ENCODE results near the gene CHMP6. TPM values are rescaled to one million over a fixed set of nuclear protein-coding genes. Genes with fewer than 3 reads are reported as not detected.

The CHMP6 gene
- total and polyA plus RNA-seq, 4 donors, result 9.6 to 24.0 (median 16.7) TPM

DNA sequence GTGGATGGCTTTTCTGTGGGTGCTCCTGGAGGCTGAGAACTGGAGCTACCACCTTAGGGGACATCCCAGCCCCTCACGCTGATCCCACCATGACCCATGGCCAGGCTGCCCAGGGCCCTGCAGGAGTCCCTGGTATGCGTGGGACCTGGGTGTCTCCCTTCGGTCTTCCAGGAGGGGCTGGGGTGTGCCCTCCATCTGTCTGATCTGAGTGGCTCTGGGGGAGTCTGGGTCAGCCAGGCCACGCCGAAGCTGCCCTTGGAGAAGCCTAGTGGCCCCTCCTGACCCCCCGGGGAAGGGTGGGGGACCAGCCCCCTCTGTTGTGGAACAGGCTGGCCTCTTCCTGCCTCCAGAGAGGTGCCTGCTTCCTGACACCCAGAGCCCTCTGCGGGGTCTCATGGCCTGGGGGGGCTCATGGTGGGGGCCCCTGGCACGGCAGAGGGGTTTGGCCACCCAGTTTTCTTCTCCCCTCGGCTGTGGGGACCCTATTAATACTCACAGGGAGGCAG, 54.0 kb downstream of the CHMP6 start:
- H3K4me1 ChIP-seq (ENCODE audit: control insufficient read depth in 4 of 4, insufficient read depth in 4 of 4, low read length in 3 of 4), result peaks cover 25 to 84% (median 57%) of the 10 kb centered on the region in 4 donors
- 86% methylated on average over 9 of the region's 9 CpGs for WGBS
- no peaks in the 10 kb centered on the region for H3K36me3 ChIP-seq (ENCODE audit: control insufficient read depth in 4 of 4, insufficient read depth in 3 of 4, low read depth in 1 of 4, low read length in 3 of 4)
- no peaks in the 10 kb centered on the region for H3K27me3 ChIP-seq (ENCODE audit: control insufficient read depth in 4 of 4, insufficient read depth in 4 of 4, low read length in 3 of 4)
- H3K4me3 ChIP-seq (ENCODE audit: low read depth in 1 of 3, low read length in 3 of 3), result no peak overlapping the region
- TF ChIP-seq, protein P1, sequence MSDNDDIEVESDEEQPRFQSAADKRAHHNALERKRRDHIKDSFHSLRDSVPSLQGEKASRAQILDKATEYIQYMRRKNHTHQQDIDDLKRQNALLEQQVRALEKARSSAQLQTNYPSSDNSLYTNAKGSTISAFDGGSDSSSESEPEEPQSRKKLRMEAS (IDR thresholded peaks at IDR 0.05), result no peak
- TF ChIP-seq NR2F2 (IDR thresholded peaks at IDR 0.05) (no peak), SP1 (IDR thresholded peaks at IDR 0.05) (no peak), HNF4G (IDR thresholded peaks at IDR 0.05) (no peak), YY1 (IDR thresholded peaks at IDR 0.05) (no peak), EGR1 (IDR thresholded peaks at IDR 0.05; ENCODE audit: low read depth in 2 of 2) (no peak), JUND (IDR thresholded peaks at IDR 0.05) (no peak), RXRA (IDR thresholded peaks at IDR 0.05) (no peak)
- TF ChIP-seq, protein P2, sequence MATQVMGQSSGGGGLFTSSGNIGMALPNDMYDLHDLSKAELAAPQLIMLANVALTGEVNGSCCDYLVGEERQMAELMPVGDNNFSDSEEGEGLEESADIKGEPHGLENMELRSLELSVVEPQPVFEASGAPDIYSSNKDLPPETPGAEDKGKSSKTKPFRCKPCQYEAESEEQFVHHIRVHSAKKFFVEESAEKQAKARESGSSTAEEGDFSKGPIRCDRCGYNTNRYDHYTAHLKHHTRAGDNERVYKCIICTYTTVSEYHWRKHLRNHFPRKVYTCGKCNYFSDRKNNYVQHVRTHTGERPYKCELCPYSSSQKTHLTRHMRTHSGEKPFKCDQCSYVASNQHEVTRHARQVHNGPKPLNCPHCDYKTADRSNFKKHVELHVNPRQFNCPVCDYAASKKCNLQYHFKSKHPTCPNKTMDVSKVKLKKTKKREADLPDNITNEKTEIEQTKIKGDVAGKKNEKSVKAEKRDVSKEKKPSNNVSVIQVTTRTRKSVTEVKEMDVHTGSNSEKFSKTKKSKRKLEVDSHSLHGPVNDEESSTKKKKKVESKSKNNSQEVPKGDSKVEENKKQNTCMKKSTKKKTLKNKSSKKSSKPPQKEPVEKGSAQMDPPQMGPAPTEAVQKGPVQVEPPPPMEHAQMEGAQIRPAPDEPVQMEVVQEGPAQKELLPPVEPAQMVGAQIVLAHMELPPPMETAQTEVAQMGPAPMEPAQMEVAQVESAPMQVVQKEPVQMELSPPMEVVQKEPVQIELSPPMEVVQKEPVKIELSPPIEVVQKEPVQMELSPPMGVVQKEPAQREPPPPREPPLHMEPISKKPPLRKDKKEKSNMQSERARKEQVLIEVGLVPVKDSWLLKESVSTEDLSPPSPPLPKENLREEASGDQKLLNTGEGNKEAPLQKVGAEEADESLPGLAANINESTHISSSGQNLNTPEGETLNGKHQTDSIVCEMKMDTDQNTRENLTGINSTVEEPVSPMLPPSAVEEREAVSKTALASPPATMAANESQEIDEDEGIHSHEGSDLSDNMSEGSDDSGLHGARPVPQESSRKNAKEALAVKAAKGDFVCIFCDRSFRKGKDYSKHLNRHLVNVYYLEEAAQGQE (IDR thresholded peaks at IDR 0.05), result no peak
- H3K27ac ChIP-seq (ENCODE audit: low read depth in 1 of 2, low read length in 2 of 2), result peak overlapping the region in 1 of 2 donors; percentile 87
- no peak for DNase-seq (ENCODE audit: low spot score)
- H3K9me3 ChIP-seq (ENCODE audit: control insufficient read depth in 4 of 4, low read length in 3 of 4), result no peaks in the 10 kb centered on the region
- no peak overlapping the region for H3K9ac ChIP-seq (ENCODE audit: low read depth in 1 of 2, low read length in 2 of 2)

- peak overlapping the region in 1 of 2 donors; percentile 87 for H3K27ac ChIP-seq (ENCODE audit: low read depth in 1 of 2, low read length in 2 of 2)
- H3K36me3 ChIP-seq (ENCODE audit: control insufficient read depth in 4 of 4, insufficient read depth in 3 of 4, low read depth in 1 of 4, low read length in 3 of 4), result no peaks in the 10 kb centered on the region
- no peak for TF ChIP-seq RAD21 (IDR thresholded peaks at IDR 0.05)
- TF ChIP-seq TAF1 (conservative IDR thresholded peaks at IDR 0.05), result no peak
- TF ChIP-seq, protein P3, sequence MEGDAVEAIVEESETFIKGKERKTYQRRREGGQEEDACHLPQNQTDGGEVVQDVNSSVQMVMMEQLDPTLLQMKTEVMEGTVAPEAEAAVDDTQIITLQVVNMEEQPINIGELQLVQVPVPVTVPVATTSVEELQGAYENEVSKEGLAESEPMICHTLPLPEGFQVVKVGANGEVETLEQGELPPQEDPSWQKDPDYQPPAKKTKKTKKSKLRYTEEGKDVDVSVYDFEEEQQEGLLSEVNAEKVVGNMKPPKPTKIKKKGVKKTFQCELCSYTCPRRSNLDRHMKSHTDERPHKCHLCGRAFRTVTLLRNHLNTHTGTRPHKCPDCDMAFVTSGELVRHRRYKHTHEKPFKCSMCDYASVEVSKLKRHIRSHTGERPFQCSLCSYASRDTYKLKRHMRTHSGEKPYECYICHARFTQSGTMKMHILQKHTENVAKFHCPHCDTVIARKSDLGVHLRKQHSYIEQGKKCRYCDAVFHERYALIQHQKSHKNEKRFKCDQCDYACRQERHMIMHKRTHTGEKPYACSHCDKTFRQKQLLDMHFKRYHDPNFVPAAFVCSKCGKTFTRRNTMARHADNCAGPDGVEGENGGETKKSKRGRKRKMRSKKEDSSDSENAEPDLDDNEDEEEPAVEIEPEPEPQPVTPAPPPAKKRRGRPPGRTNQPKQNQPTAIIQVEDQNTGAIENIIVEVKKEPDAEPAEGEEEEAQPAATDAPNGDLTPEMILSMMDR (IDR thresholded peaks at IDR 0.05; ENCODE audit: low read depth, low read length, missing input control), result no peak
- TF ChIP-seq ZBTB33 (IDR thresholded peaks at IDR 0.05), result no peak
- no peak for TF ChIP-seq HNF4A (conservative IDR thresholded peaks at IDR 0.05)
- TF ChIP-seq NR2F2 (IDR thresholded peaks at IDR 0.05), result no peak
- H3K27me3 ChIP-seq (ENCODE audit: control insufficient read depth in 4 of 4, insufficient read depth in 4 of 4, low read length in 3 of 4), result no peaks in the 10 kb centered on the region
- 90% methylated on average over 17 of the region's 17 CpGs for WGBS
- H3K4me3 ChIP-seq (ENCODE audit: low read depth in 1 of 3, low read length in 3 of 3), result no peak overlapping the region
- DNase-seq (ENCODE audit: low spot score), result no peak
- H3K9ac ChIP-seq (ENCODE audit: low read depth in 1 of 2, low read length in 2 of 2), result no peak overlapping the region
- no peaks in the 10 kb centered on the region for H3K9me3 ChIP-seq (ENCODE audit: control insufficient read depth in 4 of 4, low read length in 3 of 4)
- H3K4me1 ChIP-seq (ENCODE audit: control insufficient read depth in 4 of 4, insufficient read depth in 4 of 4, low read length in 3 of 4), result peaks cover 24 to 83% (median 56%) of the 10 kb centered on the region in 4 donors
These were observed 54.6 kb downstream of the CHMP6 start for GRCh38 chr17:81046132-81046769.

Data from liver (tissue), 9 donors.